T-helper 2 cell treated with Interferon-gamma antibody and Interleukin-4, amounts not matched to agents 100 ng/mL and 5 ng/mL, for 36 hours (primary cell): ENCODE data around the gene RFFL. TPM values are rescaled to one million over a fixed set of nuclear protein-coding genes. Genes with fewer than 3 reads are reported as not detected.

Experiments
- intact Hi-C: fragments of 100-400 bp; cut with micrococcal nuclease; formaldehyde crosslinking; loops from one replicate; pipeline ENCODE4 v1.15.1; 2023
- total RNA-seq: library from RNA; stranded (reverse); gene quantifications from 2 replicates; pipeline ENCODE4 v1.2.3, GENCODE V29; 2022

Gene RFFL
- total RNA-seq, 1 donor from 2014 or later: 30.7 TPM

GRCh38 chr17:35081638-35082037 lies 18.1 kb upstream of the RFFL start:
- intact Hi-C loops: no loop called here

DNA sequence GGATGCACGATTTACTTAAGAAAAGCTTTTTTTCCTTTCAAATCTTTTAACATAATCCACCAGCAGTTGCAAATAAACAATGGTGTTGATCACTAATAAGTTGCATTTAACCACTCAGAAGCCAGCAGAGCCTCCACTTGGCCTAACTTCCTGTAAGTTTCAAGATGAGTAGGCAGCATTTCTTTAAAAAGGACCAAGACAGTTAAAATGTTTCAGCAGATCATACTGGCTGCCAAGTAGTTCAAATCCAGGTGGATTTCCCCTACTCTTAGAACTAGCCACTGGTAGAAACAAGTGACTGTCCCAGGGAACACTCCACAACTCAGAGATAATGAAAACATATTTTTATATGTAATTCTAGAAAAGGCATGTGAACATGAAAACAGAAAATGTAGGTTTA lies 17.0 kb upstream of the RFFL start:
- intact Hi-C loops: no loop called here

GRCh38 chr17:35079547-35080423 lies 16.3 kb upstream of the RFFL start:
- intact Hi-C loops: no loop called here

- intact Hi-C loops: no loop called here
Measured at GRCh38 chr17:35076874-35077273, 13.4 kb upstream of the RFFL start.

DNA sequence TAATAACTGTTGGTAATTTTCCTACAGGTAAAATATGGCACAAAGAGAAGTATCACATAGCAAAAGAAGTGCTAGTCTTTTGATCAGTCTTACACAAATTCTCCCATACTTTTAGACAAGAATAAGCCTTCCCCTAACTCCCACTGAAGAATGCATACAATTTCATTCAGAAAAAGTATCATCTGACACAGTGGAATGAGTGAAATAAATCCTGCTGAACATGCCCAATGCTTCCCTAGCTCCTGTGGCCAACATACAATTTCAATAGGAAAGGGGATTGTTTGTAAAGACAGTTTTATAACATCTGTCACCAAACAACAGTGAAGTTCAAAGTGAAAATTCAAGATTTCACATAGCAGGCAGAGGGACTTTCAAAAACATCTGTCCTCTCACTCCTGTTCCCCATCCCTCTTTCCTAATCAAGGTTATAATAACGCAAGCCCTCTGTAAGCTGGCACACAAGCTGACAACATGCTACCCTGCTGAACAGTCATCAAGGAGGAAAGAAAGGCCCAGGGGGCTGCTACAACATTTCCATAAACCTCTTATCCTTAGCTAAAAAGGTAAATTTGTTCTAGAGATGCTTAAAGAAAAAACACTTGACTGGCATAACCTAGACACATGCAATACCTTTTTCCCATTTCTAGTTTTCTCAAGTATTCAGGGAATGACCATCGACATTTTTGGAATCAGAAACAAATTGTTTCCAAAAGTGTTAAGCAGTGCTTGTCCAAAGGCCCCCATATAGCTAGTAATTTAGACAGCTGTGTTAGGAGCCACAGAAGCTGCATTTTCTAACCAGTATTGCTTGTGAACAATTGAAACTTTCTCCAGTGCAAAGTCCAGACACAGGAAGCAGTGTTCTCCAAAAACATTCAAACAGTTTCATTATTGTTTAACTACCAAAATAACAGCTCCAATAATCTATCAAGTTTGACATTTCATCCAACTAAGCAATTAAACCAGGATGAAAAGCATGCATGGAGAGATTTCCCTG lies 11.5 kb upstream of the RFFL start:
- intact Hi-C loops: no loop called here

GRCh38 chr17:35073991-35074627 lies 10.6 kb upstream of the RFFL start:
- intact Hi-C loops: loop anchor here (1.0 kb wide), 1 partner anchor 14 kb away; no protein-coding TSS in a partner anchor

DNA sequence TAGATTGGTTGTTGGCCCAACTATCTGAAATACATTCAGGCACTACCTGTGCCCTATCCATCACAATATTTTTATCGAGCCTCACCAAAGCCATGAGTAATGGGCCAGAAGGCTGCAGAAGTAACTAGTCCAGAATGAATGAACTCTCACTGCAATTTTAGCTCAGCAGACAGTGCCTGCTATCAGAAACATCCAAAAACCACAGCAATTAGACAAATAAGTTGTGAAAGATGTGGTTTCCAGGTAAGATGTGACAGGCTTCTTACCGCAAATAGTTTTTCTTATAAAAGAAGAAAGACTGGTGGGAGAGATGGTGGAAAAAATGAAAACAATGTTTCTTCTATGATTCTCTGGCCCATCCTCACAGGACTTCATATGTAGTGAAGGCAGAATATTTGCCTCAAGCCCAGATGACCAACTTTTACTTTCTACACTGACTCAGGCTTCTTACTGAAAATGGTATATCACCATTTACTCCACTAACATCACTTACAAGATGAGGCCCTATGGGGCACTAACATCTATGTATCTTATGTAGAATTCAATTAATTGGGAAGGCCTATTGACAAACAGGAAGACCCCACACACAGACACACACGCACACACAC lies 9.8 kb upstream of the RFFL start:
- intact Hi-C loops: loop anchor here (1.0 kb wide), 1 partner anchor 15 kb away; no protein-coding TSS in a partner anchor

- intact Hi-C loops: no loop called here
Measured at GRCh38 chr17:35069311-35069710, 5.8 kb upstream of the RFFL start.

- intact Hi-C loops: no loop called here
Measured at GRCh38 chr17:35068249-35068648, 4.7 kb upstream of the RFFL start.

GRCh38 chr17:35065880-35066279 lies 2.4 kb upstream of the RFFL start:
- intact Hi-C loops: no loop called here

DNA sequence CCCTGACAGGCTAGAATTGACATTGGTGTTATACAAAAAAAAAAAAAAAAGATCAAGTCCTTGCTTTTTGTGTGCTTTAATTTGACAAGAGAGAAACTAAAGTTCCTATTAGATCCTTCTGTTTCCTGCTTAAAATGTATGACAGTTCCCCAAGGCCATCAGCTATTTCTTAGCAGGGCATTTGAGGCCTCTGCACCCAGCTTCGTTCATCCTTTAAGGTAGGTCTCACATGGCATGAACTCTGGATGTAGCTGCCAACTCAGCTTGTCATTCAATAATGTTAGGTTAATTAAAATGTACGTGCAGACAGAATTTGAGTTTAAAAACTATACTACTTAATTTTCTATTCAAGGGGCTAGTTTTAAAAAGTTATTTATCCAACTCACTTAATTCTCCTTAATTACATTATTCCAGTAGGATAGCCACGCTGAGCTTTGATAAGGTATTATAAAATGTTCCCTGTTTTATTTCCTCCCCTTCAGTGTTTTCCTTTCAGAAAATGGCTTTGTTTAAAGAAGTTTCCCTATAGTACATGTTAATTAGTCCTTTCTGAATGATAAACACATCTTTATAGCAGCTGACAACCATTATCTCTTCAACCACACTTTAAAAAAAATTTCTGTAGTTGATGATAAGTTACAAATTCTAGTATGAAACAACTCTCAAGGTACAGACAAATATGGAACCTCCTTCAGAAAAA lies 1.2 kb upstream of the RFFL start:
- intact Hi-C loops: loop anchor here (5.0 kb wide), 1 partner anchor 42 kb away; no protein-coding TSS in a partner anchor

DNA sequence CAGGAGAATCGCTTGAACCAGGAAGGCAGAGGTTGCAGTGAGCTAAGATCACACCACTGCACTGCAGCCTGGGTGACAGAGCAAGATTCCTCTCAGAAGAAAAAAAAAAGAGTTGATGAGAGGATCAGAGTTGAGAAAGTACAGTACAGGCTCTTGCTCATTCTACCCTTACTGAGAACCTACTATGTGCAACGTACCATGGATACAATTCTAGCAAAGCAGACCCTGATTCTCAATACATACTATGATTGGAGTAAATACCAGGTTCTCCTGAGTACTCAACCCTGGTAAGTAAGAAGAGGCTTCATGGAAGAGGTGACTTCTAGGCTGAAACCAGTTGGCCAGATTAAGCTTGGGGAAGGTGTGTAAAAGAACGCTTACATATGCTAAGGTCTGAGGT lies 1.2 kb downstream of the RFFL start:
- intact Hi-C loops: loop anchor here (2.0 to 5.0 kb wide), 2 partner anchors 40 to 64 kb away; no protein-coding TSS in a partner anchor

- intact Hi-C loops: no loop called here
Measured at GRCh38 chr17:35057332-35057915, 6.1 kb downstream of the RFFL start.

DNA sequence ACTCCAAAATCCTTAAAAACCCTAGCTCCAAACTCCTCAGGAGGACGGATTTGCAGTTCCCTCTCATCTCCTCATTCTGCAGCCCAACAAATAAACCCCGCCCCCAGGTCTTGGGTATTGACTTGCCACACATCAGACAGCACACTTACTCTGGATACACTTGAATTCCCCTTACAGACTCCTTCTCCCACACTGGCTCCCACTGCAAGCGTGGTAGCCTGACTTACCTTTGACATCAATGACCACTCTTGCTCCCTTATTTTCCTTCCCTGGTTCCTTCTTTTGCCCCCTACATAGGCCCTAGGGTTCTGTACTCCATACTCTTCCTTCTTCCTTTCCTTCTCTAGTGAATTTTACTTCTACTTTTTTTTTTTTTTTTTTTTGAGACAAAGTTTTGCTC lies 7.5 kb downstream of the RFFL start:
- intact Hi-C loops: no loop called here

- intact Hi-C loops: no loop called here
Measured at GRCh38 chr17:35053204-35053603, 10.3 kb downstream of the RFFL start.

GRCh38 chr17:35052780-35053179 lies 10.7 kb downstream of the RFFL start:
- intact Hi-C loops: no loop called here

- intact Hi-C loops: no loop called here
Measured at GRCh38 chr17:35052241-35052610, 11.3 kb downstream of the RFFL start.

DNA sequence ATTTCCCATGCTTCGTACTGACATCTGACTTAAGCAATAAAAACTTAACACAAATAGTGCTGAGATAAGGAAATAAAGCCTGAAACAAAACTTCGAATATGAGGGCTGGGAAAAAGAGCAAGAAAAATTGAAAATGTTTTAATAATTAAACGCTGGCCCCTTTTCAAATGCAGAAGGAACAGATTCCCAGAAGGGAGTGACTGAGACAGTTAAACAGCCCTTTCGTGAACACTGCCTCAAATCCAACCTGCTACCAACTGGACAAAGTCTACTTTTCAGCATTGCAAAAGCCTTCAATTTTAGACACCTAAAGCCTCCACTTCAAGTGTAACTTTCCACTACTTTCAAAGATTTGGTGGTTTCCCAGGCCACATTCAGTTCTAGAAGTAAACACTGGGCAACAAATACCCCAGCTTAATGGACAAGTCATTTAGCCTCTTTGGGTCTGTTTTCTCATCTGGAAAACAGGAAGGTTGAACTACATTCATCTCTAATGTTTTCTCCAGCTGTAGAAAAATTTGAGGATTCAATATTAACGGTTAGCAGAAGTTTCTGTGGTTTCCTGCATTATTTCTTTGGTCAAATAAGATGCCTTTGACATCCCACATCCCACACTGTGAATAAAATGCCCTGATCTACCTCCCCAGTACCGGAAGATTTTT lies 11.8 kb downstream of the RFFL start:
- intact Hi-C loops: loop anchor here (1.0 to 2.0 kb wide), 2 partner anchors 12 to 29 kb away; partner anchors contain the start of gene RFFL

DNA sequence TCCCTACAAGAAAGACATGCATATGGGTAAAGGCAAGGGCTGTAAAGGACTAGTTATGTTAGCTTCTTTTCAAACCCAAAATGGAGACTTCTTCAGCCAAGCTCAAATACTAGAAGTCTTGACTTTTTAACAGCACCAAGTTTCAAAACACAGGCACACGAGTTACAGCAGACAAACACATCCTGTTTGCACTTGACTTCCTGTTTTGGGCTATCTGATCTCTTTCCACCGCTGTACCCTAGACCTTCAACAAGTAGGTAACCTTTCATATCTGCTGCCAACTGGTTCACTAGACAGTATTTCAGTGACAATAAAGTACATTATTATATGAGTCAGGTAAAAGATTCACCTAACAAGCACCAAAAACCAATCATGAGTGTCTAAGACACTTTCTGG lies 12.3 kb downstream of the RFFL start:
- intact Hi-C loops: loop anchor here (1.0 to 2.0 kb wide), 2 partner anchors 12 to 28 kb away; partner anchors contain the start of gene RFFL
